HUDEP-2 (cell line): ENCODE measurements around the gene CTIF.

ENCODE experiments used
- DNase-seq, 76 experiments: peaks; one replicate each; lab custom pipeline; 2025; ENCODE audit not compliant: unreplicated experiment in 76 of 76; lab: John Stamatoyannopoulos, UW

CTIF gene

DNA sequence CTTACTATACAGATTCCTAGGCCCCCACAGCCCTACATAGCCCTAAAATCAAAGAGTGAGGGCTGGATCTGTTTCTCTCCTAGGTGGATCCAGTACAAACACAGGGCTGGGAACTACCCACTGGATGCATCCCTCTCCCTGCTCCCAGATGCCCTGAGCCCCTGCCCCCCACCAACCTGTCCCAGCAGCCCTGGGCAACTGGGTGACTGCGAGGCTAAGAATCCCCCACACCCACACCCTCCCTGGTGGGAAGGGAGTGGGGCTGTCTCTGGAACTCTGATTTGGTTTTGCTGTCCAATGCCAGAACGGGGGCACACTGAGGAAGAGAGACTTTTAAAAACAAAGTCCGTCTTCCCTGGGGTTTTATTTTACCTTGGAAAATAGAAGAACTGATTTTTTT lies 298.8 kb downstream of the CTIF start:
- no peak for DNase-seq

DNA sequence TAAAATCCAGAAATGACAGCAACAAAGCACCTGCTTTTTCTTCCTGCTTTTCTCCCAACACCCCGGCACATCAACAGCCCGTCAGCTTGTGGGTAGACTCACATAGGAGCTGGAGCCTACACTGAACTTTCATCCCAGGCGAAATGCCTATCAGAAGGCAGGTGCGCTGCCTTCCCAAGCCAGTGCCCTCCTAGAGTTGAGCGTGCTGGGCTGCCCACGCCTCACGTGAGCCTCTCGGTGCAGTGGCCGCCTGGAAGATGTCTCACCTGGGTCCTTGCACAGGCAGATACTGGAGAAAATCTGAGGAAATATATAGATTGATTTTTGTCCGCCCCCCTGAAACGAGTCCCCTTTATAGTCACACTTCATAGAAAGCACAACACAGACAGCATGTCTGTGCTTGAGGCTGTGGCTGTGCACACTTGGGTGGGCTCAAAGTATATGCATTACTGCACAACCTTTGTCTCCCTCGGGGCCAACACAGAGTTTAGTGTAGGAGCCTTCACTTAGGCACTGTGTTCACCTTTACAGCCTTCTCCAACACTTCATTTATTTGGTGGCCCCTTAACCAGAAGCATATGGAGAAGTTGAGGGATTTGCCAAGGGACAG lies 299.4 kb downstream of the CTIF start:
- DNase-seq = no peak

DNA sequence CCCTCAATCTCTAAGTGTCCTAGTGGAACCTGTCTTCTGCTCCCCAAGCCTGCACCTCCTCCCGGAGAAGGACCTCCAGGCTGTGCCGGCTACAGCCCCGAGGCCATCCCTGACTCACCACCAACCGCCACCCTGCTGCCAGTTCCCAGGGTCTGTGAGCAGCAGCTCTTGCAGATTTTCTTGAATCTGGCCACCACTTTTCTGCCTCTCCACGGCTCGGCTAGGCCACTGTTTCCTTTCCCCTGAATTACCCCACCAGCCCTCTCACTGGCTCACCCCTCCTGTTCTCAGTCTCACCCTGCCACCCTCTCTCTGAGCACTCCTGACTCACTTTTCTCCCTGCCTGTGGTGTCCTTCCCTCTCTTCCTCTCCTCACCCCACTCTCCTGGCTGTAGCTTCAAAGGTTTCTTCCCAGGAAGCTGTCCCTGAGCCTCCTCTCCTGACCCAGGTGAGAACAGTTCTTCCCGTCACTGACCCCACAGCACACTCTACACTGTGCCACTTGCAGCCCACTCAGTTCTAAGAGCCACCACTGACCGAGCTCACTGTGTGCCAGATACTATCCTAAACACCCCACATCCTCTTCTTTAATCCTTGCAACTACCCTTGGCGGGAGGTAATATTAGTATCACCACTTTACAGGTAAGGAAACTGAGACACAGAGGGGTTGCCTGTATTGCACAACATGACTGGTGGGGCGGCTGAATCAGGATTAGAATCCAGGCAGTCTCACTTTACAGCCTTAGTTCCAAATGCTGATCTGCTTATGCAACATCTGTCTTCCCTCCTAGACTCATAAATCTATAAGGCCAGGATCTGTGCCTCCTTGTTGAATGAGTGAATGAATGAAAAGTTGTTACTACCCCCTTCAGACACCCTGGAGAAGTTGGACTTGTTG lies 300.3 kb downstream of the CTIF start:
- no peak for DNase-seq

DNA sequence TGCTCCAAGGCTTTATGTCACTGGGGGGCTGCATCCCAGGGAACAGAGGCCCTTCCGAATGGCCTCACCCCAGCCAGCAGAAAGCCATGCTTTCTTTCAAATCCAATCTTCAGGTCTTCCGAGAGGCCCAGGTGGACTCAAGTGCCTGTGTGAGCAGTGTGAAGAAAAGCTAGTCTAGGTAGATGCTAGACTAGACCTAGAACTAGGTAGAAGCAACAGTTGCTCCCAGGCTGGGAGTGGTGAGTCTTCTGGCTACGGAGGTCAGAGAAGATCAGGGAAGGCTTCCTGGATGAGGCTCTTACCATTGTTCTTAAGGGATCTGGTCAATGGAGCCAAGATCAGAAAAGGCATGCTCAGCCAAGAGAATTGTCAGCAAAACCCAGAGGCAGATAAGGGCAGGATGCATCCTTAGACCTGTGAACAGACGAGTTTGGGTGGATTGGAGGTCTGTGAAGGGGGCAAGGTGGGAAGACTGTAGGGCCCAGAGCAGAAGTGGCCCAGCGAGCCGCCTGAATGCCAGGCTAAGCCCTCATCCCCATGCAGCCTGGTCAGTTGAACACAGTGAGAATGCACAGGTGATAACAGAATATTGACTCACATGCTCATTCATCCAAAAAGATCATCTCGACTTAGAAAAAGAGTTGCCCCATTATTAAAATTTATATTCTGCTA lies 301.1 kb downstream of the CTIF start:
- DNase-seq = no peak

DNA sequence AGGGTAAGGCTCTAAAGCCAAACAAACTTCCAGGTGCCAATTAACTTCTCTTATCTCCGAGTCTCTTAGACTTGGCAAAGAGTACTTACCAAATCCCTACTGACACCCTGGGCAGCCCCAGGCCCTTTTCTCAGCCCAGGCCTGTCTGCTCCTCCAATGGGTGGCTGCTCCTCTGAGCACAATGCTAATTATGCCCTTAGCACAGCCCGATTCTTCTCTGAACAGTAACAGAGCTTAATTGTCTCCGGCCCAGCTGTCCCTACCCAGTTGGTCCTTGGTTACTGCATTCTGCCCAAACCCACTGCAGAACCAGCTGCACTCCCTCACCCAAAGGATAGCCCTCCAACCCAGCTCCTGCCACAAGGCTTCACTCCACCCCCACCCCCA lies 301.7 kb downstream of the CTIF start:
- no peak for DNase-seq

DNA sequence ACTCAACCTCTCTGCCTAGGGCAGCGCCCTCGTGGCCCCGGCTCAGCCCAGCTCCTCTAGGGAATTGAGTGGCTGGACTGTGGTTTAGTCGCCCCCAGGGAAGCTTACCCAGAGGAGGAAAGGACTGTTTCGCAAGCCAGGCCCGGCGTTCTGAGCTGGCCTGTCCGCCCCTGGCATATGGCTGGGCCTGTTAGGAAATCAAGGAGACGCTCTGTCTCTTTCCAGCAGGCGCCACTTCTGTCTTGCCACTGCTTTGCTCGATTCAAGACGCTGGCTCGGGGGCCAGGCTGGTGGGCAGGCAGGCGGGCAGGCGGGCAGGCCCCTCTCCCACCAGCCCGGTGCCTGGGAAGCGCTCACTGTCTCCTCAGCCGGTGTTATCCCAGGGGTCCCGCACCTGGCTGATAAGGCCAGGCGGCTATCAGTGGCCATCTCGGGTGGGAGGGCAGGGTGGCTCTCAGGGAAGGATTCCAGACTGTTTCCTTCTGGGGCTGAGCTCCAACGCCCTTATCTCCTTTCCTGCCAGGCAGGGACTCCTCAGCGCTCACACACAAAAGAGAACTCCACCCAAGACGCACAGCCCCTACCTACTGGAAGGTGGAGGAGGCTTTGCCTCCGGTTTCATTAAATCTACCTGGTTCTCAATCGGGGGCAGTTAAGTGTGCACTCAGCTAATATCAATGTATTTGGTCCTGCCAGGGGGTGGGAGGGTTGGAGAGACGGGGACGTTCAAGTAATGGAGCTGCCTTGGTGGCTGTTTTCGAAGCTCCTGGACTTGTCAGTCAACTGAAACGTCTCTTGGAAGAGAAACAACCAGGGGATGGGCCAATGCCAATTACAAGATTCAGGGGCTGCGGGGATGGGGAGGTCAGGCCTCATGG lies 302.8 kb downstream of the CTIF start:
- no peak for DNase-seq

DNA sequence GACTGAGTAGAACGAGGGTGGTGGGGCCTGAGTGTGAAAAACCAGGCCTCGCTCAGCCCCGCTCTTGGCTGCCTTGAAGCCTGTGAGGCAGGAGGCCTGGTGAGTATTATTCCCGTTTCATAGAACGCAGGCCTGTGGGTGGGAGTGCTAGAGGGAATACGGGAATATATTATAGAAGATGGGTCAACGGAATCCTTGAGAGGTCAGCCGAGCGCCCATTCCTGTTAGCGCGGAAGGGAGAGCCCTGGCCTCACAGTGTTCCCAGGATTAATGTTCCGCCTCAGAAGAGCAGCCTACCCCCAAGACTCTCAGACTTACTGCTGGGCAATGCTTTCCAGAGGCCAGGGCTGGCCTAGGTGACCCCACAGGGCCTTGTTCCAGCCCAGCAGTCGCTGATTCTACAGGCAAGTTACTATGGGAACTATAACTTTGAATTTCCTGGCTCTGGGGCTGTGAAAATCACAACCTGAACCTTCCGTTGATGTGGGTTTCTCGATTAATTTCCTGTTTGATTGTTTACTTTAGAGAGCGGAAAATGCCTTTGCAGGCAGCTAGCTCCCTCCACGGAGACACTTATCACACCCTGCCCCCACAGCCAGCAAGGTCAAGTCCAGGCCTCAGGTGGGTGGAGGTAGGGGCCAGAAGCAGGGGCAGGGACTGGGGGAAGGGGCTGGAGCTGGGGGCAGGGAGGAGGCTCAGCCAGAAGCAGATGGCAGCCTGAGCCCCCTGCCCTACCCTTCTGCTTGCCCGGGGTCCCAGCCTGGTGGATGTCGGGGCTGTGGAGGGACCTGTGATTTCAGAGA lies 303.6 kb downstream of the CTIF start:
- DNase-seq = no peak

DNA sequence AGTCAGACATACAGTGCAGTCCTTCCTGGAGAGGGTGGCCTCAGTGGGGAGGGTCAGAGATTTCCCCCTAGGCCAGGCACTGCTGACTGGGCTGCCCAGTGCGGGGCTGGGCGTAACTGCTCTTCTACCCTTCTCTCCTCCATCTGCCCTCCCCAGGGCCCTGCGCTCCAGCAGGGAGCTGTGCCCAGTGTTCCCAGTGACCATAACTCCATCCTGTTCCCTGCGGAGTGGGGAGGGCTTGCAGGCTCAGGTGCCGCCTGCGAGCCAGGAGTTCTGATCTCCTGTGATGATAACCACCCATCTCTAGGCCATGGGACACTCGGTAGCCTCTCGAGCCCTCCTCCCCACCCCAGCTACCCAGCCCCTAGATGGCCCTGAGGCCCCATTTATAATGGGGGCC lies 304.3 kb downstream of the CTIF start:
- no peak for DNase-seq

DNA sequence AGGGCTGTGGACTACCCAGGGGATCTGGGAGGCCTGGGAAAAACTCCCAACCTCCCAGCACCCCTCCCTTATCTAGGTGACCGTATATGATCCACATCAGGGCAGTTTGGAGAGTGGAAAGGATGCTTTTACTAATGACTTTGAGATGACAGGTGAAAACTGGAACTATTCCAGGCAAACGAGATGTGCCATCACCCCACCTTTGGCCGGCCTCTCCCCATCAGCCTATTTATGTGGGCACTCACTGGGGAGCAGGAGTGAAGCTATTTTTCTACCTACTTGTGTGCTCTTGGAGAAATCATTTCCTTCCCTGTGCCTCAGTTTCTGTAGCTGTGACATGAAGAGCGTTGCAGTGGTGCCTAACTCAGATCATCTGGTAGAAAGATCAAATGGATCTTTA lies 304.8 kb downstream of the CTIF start:
- no peak for DNase-seq

DNA sequence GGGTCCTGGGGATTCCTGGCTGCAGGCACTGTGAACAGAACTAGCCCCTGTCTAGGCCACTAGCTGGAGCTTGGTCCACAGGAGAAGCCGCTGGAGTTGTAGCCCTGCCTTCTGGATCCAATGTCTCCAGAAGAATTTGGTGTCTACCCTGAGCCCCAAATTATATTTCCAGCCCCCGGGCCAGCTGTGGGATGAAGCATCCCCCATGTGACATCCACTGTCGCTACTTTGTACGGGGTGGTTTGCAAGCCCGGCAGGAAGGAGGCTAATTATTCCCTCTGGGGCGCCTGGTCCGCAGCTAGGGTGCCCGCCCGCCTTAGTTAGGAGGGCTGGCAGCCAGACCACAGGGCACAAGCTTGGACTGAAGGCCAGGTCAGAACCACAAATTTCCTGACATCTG lies 305.4 kb downstream of the CTIF start:
- DNase-seq = no peak

DNA sequence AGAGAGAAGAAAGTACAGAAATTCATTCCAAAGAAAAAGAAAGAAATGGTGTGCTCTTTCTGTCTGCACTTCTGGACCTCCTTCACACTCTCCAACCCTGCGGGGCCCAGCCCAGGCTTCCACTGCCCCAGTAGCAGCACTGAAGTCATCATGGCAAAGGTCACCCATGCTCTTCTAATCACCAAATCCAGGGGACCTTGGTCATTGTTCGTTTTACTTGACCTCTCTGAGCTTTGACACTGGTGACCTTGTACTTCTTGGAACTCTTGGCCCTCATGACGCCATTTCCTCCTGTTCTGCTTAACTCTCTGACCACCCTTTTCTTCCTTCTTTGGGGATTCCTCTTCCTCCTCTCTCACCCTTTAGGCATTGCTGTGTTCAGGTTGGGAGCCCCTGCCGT lies 306.3 kb downstream of the CTIF start:
- no peak for DNase-seq

DNA sequence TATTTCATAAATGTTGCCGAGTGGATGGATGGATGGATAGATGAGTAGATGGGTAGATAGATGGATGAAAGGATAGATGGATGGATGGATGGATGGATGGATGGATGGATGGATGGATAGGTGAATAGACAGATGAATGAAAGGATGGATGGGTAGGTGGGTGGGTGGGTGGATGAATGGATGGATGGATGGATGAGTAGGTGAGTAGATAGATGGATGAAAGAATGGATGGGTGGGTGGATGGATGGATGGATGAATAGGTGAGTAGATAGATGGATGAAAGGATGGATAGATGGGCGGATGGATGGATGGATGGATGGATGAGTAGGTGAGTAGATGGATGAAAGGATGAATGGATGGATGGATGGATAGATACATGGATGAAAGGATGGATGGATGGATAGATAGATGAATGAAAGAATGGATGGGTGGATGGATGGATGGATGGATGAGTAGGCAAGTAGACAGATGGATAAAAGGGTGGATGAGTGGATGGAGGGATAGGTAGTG lies 307.6 kb downstream of the CTIF start:
- DNase-seq = no peak

DNA sequence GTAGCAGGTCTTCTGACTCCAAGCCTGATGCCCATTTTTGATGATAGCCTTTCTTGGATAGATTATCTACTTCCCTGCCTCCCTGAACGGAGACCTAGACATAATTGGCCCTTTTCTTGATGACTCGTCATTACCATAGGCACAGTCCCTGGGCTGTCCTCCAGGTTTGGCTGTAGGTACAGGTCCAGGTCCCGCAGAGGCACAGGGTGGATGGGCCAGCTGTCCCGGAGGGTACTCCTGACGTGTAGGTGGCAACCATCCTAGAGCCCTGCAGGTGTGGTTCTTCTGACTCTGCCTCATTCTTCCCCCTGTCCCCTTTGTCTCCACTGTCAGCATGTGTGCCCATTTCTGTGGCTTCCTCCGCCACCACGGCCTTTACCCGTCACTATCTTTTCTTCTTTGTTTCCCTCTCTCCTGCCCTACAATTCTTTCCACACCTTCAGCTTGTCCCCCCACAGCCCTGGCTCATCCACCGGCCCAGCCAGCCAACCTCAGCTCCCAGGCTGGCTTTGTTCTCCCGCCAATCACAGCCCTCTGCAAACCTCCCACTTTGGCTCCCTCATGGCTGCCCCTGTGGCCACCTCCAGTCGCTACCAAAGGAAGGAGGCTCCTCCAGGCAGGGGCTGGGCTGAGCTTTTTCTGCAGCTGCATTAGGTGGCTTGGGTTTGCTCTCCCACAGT lies 309.1 kb downstream of the CTIF start:
- no peak for DNase-seq

DNA sequence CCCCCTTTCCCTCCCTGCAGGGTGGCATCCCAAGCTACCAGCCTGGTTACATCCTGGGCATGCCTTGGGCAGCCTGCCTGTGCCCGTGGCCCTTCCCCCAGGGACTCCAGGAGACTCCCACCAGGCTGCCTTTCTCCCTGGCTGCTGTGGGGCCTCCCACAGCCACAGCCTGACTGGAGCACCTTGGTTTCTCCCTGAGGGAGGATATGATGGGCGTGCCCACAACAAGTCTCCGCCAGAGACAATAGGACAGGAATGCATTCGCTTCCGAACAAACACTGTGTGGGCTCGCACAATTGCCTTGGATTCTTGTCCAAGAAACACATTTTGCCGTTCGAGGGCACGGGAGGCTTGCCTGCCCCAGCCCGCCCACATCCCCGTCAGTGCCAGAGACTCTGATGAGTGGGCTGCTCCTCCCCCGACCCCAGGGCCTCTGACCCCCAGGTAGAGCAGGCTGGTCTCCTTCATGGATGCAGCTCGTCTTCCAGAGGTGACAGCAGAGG lies 309.9 kb downstream of the CTIF start:
- DNase-seq = no peak

DNA sequence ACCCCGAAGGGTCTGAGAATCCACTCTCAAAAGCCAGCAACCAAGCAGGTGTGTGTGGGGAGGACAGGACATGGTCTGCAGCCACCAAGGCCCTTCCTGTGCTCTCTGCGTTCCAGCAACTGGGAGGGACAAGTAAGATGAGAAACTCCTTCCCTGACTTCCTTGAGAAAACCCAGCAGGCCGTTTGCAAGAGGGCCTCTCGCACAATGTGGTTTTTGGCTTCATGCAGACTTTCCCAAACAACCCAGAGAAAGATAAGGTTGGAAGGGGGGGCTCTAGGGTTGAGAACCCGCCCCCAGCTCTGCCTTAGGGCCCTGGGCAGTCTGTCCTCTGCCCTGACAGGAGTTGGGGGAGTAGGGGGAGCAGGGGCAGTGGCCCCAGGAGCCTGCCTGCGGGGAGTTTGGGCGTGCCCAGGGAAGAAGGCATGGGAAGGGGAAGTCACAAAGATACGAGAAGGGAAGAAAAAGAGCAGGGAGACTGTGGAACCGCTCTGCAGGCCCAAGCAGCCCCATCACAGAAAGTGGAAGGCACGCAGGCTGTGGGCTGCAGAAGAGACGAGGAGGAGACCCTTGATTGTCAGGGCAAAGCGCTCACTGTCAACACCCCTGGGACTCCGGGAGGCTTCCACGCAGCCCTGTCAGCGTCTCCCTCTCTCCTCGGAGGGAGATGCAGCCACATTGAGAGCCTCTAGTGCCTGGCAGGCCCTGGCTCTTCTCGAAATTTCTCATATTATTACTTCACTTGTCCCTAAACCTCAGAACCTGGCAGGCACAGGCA lies 312.2 kb downstream of the CTIF start:
- DNase-seq = no peak

DNA sequence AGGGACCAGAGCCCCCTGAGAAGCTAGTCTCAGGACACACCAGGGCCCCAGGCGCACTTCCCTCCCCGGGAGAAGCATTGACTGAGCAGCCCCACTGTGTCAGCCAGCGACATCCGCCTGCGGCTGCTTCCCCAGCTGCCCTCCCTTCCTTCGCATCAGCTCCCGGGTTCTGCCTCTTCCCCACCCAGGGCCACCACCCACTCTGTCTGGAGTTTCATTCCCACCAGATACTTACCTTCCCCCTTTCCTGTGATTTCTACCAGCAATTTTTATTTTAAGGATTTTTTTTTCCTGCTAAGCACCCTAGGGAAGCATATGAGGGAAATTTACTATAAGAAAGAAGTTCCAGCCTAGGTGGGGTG lies 312.7 kb downstream of the CTIF start:
- no peak for DNase-seq

DNA sequence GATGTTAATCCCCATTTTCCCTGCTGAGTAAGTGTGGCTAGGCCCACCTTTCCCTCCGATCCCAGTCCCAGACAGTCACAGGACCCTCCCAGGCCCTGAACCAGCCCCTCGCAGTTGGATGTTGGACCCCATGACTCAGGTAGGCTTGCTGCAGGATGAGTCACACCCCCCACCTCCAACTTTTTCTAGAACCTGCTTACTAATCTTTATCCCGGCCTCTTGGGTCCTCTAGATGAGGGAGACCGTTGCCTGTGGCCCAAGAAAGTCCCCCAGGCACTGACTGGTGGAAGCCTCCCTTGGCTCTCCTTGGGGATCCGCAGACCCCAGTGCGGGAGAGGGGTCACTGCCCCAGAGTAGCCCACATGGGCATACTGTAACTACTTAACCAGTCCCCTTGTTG lies 313.5 kb downstream of the CTIF start:
- no peak for DNase-seq

DNA sequence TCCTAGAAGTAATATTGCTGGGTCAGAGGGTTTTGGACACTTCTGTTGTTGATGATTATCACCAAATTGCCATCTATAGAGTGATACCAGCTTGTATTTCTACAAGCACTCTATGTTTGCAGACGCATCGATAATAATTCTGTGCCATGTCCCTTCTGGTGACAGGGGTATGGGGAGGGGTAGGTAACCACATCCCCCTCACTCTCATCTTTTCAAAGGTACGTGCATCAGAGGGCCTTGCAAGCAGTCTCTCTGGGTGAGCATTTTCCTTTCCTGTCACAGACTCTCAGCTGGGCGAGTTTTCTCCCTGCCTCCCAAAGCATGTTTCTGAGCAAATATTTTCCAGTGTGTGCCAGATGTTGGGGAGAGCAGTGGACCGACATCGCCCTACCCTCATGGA lies 314.0 kb downstream of the CTIF start:
- no peak for DNase-seq

DNA sequence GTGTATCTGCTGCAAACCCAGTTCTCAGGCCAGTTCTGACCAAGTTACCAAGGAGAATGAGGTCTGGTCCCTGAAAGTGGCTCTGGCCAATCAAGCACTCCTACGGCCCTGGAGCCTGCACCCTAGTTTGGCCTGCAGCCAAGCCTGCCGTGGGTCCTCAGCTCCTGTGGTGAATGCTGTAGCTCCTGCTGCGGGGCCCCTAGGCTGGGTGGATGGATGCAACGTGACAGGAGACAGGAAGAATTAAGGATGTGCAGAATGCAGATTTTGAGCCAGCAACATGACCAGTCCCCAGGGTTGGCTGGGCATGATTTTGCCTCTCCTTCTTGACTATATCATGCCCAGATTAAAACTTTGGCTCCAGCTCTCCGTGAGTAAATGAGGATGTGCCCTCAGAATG lies 314.8 kb downstream of the CTIF start:
- no peak for DNase-seq
